ENCODE measurements around the gene GRAMD1C.

GRAMD1C gene

DNA sequence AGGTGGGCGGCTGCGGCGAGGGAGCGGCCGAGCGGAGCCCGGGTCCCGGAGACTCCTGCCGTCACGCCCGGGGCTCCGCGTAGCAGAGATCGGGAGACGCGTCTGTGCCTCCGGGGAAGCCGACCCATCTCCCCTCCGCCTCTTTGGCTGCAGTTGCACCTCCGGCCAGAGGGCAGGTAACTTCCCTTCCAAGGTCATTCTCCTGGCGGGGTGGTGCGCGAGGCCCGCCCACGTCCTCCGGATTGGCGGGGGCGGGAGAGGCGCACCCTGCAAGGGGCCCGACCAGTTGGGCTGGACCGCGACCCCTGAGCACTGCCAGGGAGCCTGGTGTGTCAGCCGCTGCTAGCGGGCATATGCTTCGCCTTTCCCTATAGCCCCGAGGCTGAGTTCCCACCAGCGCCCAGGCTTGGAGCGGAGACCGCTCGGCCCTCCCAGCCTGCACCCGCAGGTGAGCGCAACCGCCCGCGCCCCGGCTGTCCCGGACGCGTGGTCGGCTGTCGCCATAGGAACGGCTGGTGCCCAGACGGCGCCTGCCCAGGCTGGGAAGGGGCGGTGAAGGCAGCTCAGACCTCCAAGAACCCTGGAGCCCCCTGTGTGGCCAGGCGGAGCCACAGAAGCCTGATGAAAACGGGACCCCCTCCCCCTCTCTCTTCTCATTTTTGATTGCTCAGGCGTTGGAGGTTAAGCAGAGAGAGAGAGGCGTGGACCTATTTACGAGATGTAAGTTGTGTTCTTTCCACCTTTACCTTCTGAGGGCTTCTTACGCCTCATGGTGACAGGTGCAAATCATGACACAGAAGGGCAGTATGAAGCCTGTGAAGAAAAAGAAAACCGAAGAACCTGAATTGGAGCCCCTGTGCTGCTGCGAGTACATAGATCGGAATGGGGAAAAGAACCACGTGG lies 109.7 kb downstream of the GRAMD1C start:
- no peak for DNase-seq (ENCODE audit: low read depth in 2 of 2)

DNA sequence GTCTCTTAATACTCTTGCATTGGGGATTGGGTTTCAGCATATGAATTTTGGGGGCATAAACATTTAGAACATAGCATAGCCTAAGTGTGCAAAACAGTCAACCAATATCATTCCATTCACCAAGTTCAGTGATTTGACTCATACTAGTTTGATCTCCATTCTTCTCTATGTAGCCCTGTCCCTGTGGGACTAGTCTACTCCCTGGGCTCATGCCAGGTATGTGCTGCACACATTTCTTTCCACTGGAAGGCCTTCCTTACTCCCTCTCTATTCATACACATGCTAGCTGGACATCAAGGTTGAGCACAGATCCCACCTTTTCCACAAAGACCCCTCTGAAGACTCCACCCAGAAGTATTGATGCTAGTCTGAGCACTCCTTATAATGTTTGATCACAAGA lies 114.3 kb downstream of the GRAMD1C start:
- DNase-seq (ENCODE audit: low read depth in 2 of 2), result no peak

GRCh38 chr3:113953677-113954076 lies 115.1 kb downstream of the GRAMD1C start:
- no peak for DNase-seq (ENCODE audit: low read depth in 2 of 2)

DNA sequence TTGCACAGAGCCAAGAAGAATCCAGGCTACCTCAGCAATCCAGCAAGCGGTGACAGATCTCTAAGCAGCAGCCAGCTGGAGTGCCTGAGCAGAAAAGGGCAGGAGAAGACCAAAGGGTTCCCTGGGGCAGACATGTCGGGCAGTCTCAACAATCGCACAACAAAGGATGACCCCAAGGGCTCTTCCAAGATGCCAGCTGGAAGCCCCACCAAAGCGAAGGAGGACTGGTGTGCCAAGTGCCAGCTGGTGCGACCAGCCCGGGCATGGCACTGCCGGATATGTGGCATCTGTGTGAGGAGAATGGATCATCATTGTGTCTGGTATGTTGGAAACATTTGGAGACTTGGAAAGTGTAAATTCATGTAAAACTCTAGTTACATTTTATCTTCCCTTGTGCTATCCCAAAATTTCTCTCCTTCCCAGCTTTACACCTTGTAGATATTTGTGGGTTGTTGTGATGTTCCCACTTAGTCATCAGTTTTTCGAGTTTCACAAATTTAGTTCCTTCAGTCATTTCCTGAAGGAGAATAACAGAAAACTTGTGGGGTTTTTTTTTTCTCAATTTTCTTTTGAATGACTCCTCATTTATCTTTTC lies 115.6 kb downstream of the GRAMD1C start:
- no peak for DNase-seq (ENCODE audit: low read depth in 2 of 2)

DNA sequence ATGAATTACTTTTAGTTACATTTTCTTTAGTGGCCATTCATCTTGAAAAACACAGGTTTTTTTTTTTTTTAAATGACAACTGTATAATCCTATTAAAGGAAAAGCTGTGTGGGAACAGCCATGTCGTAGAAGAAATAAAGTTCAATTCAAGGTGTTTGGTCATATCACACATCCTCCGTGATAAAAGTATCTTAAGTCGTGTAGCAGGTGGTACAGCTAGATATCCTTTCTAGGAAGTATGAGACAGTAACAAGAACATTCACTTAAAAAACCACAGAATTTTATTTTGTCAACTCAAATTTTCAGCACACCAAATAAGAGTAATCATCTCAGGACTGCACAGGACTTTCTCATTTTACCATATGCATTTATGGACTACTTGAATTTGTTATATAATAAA lies 125.3 kb downstream of the GRAMD1C start:
- no peak for DNase-seq (ENCODE audit: low read depth in 2 of 2)

DNA sequence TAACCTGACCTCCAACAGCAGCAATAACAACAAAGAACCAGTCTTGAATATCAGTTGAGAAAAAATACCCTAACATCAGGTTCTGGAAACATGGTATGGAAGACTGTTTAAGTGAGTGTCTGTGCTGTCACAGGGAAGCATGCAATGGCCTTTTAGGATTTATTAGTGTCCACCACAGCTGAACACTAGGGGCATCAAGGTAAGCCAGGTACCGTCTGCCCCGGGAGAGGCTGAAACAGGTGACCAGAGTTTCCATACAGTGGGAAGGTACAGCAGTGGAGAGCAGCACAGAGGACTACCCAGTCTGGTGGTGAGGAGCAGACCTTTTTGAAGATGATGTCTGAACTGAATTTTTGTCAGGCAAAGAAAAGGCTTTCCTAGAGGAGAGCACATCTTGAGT lies 127.6 kb downstream of the GRAMD1C start:
- no peak for DNase-seq (ENCODE audit: low read depth in 2 of 2)

DNA sequence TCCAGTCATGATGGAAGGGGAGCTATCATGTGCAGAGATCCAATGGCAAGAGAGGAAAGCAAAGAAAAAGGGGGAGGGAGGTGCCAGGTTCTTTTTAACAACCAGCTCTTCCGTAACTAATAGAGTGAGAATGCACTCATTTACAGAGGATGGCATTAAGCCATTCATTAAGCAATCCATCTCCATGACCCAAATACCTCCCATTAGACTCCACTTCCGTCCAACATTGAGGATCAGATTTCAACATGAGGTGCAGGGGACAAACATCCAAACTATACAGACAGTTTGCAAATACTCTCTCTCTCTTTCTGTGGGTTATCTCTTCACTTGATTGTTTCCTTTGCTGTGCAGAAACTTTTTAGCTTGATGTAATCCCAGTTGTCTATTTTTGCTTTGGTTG lies 130.4 kb downstream of the GRAMD1C start:
- no peak for DNase-seq (ENCODE audit: low read depth in 2 of 2)

DNA sequence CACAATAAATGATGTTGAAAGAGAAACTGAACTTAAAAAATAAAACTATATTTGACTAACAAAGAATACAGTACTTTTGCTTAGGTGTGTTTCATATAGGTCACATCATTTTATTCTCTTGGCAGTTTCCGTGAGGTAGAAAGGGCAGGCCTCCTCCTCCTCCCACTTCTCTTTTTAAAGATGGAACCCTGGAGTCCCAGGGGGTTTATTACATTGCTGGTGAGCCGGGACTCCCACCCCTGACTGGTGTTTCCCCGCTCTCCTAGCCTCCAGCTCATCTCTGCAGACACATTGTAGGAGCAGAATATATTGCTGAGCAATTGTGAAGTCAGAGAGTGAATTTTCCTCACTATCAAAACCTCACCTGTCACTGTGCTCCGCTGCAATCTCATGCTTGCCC lies 139.2 kb downstream of the GRAMD1C start:
- DNase-seq (ENCODE audit: low read depth in 2 of 2), result no peak

- no peak for DNase-seq (ENCODE audit: low read depth in 2 of 2)
Measured at GRCh38 chr3:113979916-113980315, 141.3 kb downstream of the GRAMD1C start.

GRCh38 chr3:113981803-113982202 lies 143.2 kb downstream of the GRAMD1C start:
- DNase-seq (ENCODE audit: low read depth in 2 of 2), result no peak

DNA sequence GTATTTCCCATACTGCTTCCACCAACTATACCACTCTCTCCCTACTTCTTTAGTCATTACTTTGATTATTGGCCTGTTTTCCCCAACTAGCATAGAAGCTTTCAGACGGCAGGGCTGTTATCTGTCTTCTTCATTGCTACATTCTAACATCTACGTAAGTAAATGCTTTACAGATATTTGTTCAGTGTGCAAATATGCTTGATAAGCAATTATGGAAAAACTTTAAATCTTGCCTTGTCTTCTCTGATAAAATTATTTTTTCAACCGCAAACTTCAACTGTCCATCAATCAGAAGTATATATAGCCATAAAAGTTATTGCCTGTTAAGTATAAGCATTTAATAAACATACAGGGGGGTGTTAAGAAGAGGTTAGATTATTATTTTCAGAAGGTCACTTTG lies 145.0 kb downstream of the GRAMD1C start:
- DNase-seq (ENCODE audit: low read depth in 2 of 2), result no peak

DNA sequence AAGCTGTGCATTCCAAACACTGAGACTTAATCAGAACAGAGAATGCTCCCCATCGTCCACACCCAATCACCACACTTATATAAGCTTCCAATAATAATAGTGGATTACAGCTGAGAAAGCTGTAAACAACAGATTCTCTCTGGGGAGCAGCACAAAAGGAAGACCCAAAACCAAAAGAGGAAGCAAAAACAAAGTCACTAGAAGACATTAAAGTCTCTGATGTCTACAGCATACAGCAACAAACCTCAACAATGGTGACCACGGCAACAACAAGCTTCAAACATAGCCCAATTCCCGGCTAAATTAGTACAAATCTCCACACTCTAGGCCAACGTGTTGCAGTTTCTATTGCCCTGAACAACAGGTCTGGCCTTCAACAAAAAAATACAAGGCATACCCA lies 147.0 kb downstream of the GRAMD1C start:
- DNase-seq (ENCODE audit: low read depth in 2 of 2), result no peak

All from stimulated activated CD8-positive, alpha-beta memory T cell treated with anti-CD3 and anti-CD28 coated beads, Interleukin-7, amount 100 ng/mL, for 1 hour (primary cell).